GM23248 (cell line): ENCODE measurements around the gene ADARB1. TPM values are rescaled to one million over a fixed set of nuclear protein-coding genes. Genes with fewer than 3 reads are reported as not detected.

Experiments used
- DNase-seq: peaks from one replicate; pipeline ENCODE4 v3.0.0-alpha.2; 2015
- H2AFZ ChIP-seq: fragments of 200-600 bp; sonication (generic); 2 replicates; pipeline ENCODE4 v1.6.1; 2016; ENCODE audit warnings: antibody characterized with exemption
- H3F3A ChIP-seq: fragments of 200-600 bp; sonication (generic); 2 replicates; pipeline ENCODE4 v1.6.1; 2016; ENCODE audit warnings: mild to moderate bottlenecking, antibody characterized with exemption, mixed run types; ENCODE audit not compliant: insufficient read depth
- H3K27ac ChIP-seq: fragments of 200-600 bp; sonication (generic); 2 replicates; pipeline ENCODE4 v1.5.1; 2016; ENCODE audit warnings: mild to moderate bottlenecking
- H3K27me3 ChIP-seq: fragments of 200-600 bp; sonication (generic); replicated peaks from 2 replicates; pipeline ENCODE4 v1.6.1; 2016; ENCODE audit warnings: mild to moderate bottlenecking; ENCODE audit not compliant: insufficient read depth
- H3K36me3 ChIP-seq: fragments of 200-600 bp; sonication (generic); 2 replicates; pipeline ENCODE4 v1.6.1; 2016; ENCODE audit warnings: low read depth, mild to moderate bottlenecking
- H3K4me1 ChIP-seq: fragments of 200-600 bp; sonication (generic); 2 replicates; pipeline ENCODE4 v1.6.1; 2016; ENCODE audit warnings: mild to moderate bottlenecking; ENCODE audit not compliant: insufficient read depth
- H3K4me2 ChIP-seq: fragments of 200-600 bp; sonication (generic); one replicate; pipeline ENCODE4 v1.6.1; 2016; ENCODE audit warnings: mild to moderate bottlenecking; ENCODE audit not compliant: unreplicated experiment
- H3K4me3 ChIP-seq: fragments of 200-600 bp; sonication (generic); 2 replicates; pipeline ENCODE4 v1.5.1; 2016; ENCODE audit warnings: mild to moderate bottlenecking
- H3K79me2 ChIP-seq: fragments of 200-600 bp; sonication (generic); 2 replicates; pipeline ENCODE4 v1.6.1; 2016; ENCODE audit warnings: mild to moderate bottlenecking; ENCODE audit not compliant: insufficient read depth
- H3K9ac ChIP-seq: fragments of 200-600 bp; sonication (generic); 2 replicates; pipeline ENCODE4 v1.6.1; 2016; ENCODE audit warnings: mild to moderate bottlenecking
- H3K9me2 ChIP-seq: fragments of 200-600 bp; sonication (generic); 2 replicates; pipeline ENCODE4 v1.6.1; 2016; ENCODE audit warnings: mixed run types, mild to moderate bottlenecking, moderate library complexity; ENCODE audit not compliant: insufficient read depth
- H3K9me3 ChIP-seq: fragments of 200-600 bp; sonication (generic); one replicate; pipeline ENCODE4 v1.6.1; 2017; ENCODE audit warnings: low read depth
- H4K20me1 ChIP-seq: fragments of 200-600 bp; sonication (generic); 2 replicates; pipeline ENCODE4 v1.6.0; 2016; ENCODE audit not compliant: insufficient read depth
- EZH2 ChIP-seq: fragments of 200-600 bp; sonication (generic); IDR thresholded peaks from 2 replicates; pipeline ENCODE4 v1.6.1; 2018; ENCODE audit warnings: antibody characterized with exemption, mild to moderate bottlenecking; ENCODE audit not compliant: insufficient read depth, poor library complexity, severe bottlenecking
- EZH2phosphoT487 ChIP-seq: fragments of 200-600 bp; sonication (generic); IDR thresholded peaks from 2 replicates; pipeline ENCODE4 v1.6.1; 2018; ENCODE audit warnings: antibody characterized with exemption, moderate library complexity, mild to moderate bottlenecking, low read depth; ENCODE audit not compliant: insufficient read depth
- WGBS, 2 experiments: methylation state at CpG; one replicate each; pipeline ENCODE4 v1.1.6; 2015 to 2017; ENCODE audit warnings: low lambda C conversion rate in 2 of 2, low coverage in 1 of 2; ENCODE audit errors: missing lambda C conversion rate in 2 of 2; 5-methylcytosine and 5-hydroxymethylcytosine counted together
- in situ Hi-C: fragments of 300-500 bp; cut with MboI; formaldehyde crosslinking; loops from 2 replicates; pipeline ENCODE4 v1.15.0; 2020
- polyA plus RNA-seq: library from polyadenylated mRNA; unstranded; fragments of >200 nt; fragmentation: Nextera tagmentation; extraction: Ambion mirVana; gene quantifications from 2 replicates; pipeline ENCODE4 v1.2.1, GENCODE V29; 2016
- total RNA-seq: library from RNA; depleted of rRNA; stranded (reverse); fragments of >200 nt; shearing (Covaris generic); gene quantifications from 2 replicates; pipeline ENCODE4 v1.2.3, GENCODE V29; 2014

The ADARB1 gene
- total and polyA plus RNA-seq, 2 experiments from 2014 or later, result 16.3 to 17.4 TPM

- 89 to 92% methylated on average over 9 of the region's 9 CpGs for WGBS, 2 experiments
- Histone ChIP-seq H3K36me3 (no peaks in the 10 kb centered on the region), H3K4me3 (no peak overlapping the region), H3K27me3 (no peaks in the 10 kb centered on the region), H3F3A (0 out of 2 replicates have a peak, but pooled peaks cover 6% of the 10 kb centered on the region), H3K9me2 (no peaks in the 10 kb centered on the region), H3K9ac (no peak overlapping the region), H2AFZ (no peak overlapping the region), H3K9me3 (peaks cover 3% of the 10 kb centered on the region), H3K27ac (no peak overlapping the region), H3K4me1 (peaks cover 35% of the 10 kb centered on the region), H3K79me2 (no peaks in the 10 kb centered on the region), H3K4me2 (no peak overlapping the region), H4K20me1 (no peaks in the 10 kb centered on the region)
- TF ChIP-seq EZH2phosphoT487 (no peak), EZH2 (no peak)
- in situ Hi-C loops, result no loop called here
- DNase-seq, result no peak
These were observed 36.4 kb upstream of the ADARB1 start for GRCh38 chr21:45037986-45038385.

GRCh38 chr21:45039317-45040156 is 34.8 kb upstream of the ADARB1 start:
- Histone ChIP-seq H2AFZ (no peak overlapping the region), H3F3A (0 out of 2 replicates have a peak, but pooled peaks cover 6% of the 10 kb centered on the region), H3K36me3 (no peaks in the 10 kb centered on the region), H3K27me3 (no peaks in the 10 kb centered on the region), H4K20me1 (no peaks in the 10 kb centered on the region), H3K9me2 (no peaks in the 10 kb centered on the region), H3K4me1 (peaks cover 23% of the 10 kb centered on the region), H3K4me3 (no peak overlapping the region), H3K9me3 (peaks cover 3% of the 10 kb centered on the region), H3K27ac (no peak overlapping the region), H3K4me2 (no peak overlapping the region), H3K9ac (no peak overlapping the region), H3K79me2 (no peaks in the 10 kb centered on the region)
- no peak for DNase-seq
- in situ Hi-C loops, result no loop called here
- TF ChIP-seq EZH2phosphoT487, result no peak
- no peak for TF ChIP-seq EZH2
- WGBS, 2 experiments, result 89 to 95% methylated on average over 3 of the region's 3 CpGs

GRCh38 chr21:45040157-45040711 is 34.1 kb upstream of the ADARB1 start:
- 93 to 95% methylated on average over 7 of the region's 9 CpGs for WGBS, 2 experiments
- H3K9me3 ChIP-seq, result peaks cover 3% of the 10 kb centered on the region
- no peak overlapping the region for H3K4me3 ChIP-seq
- no peak overlapping the region for H3K4me2 ChIP-seq
- H3K9me2 ChIP-seq, result no peaks in the 10 kb centered on the region
- H3K4me1 ChIP-seq, result peaks cover 23% of the 10 kb centered on the region
- H3K27me3 ChIP-seq, result no peaks in the 10 kb centered on the region
- in situ Hi-C loops, result no loop called here
- no peaks in the 10 kb centered on the region for H3K36me3 ChIP-seq
- H2AFZ ChIP-seq, result peak overlapping the region; percentile 65
- peak overlapping the region; percentile 72; the same call in 1 of the 2 replicates for H3K27ac ChIP-seq
- H4K20me1 ChIP-seq, result no peaks in the 10 kb centered on the region
- H3K79me2 ChIP-seq, result no peaks in the 10 kb centered on the region
- DNase-seq, result no peak
- H3F3A ChIP-seq, result 0 out of 2 replicates have a peak, but pooled peaks cover 6% of the 10 kb centered on the region
- TF ChIP-seq EZH2phosphoT487, result no peak
- no peak for TF ChIP-seq EZH2
- H3K9ac ChIP-seq, result peak overlapping the region; percentile 67; the same call in 1 of the 2 replicates

- H2AFZ ChIP-seq, result peak overlapping the region; percentile 65
- DNase-seq, result no peak
- TF ChIP-seq EZH2, result no peak
- no peak for TF ChIP-seq EZH2phosphoT487
- H3K9ac ChIP-seq, result peak overlapping the region; percentile 67
- no peaks in the 10 kb centered on the region for H3K9me2 ChIP-seq
- peaks cover 3% of the 10 kb centered on the region for H3K9me3 ChIP-seq
- H3F3A ChIP-seq, result 0 out of 2 replicates have a peak, but pooled peaks cover 6% of the 10 kb centered on the region
- no peaks in the 10 kb centered on the region for H3K36me3 ChIP-seq
- no peaks in the 10 kb centered on the region for H4K20me1 ChIP-seq
- H3K27ac ChIP-seq, result peak overlapping the region; percentile 72
- no peaks in the 10 kb centered on the region for H3K27me3 ChIP-seq
- in situ Hi-C loops, result no loop called here
- WGBS, 2 experiments, result 55 to 60% methylated on average over 9 to 15 of the region's 15 CpGs
- peaks cover 23% of the 10 kb centered on the region for H3K4me1 ChIP-seq
- H3K4me3 ChIP-seq, result peak overlapping the region; percentile 54
- no peaks in the 10 kb centered on the region for H3K79me2 ChIP-seq
- peak overlapping the region; percentile 92 for H3K4me2 ChIP-seq
These were observed 33.6 kb upstream of the ADARB1 start for GRCh38 chr21:45040739-45041138.
